Right hindlimb (tissue), 1 donor: ENCODE measurements around the gene DOK3.
"Not testable (repeated sequence)": the region's sequence is repeated elsewhere in the genome, so short reads cannot be mapped to it uniquely, and the experiment has no call there.

Experiments used
- DNase-seq: peaks from one replicate; pipeline ENCODE4 v3.0.0-alpha.2; 2018

DOK3 gene

GRCh38 chr5:177534433-177534832 is 24.8 kb upstream of the DOK3 start:
- DNase-seq = not testable (repeated sequence)

- DNase-seq = no peak
Observed at GRCh38 chr5:177531209-177531940, 21.7 kb upstream of the DOK3 start.

- peak; percentile 20 for DNase-seq
Observed at GRCh38 chr5:177530638-177531037, 21.0 kb upstream of the DOK3 start.

- DNase-seq = no peak
Observed at GRCh38 chr5:177529247-177530203, 19.9 kb upstream of the DOK3 start.

- DNase-seq = no peak
Observed at GRCh38 chr5:177528631-177529030, 19.0 kb upstream of the DOK3 start.

- no peak for DNase-seq
Observed at GRCh38 chr5:177527595-177527994, 18.0 kb upstream of the DOK3 start.

GRCh38 chr5:177526791-177527190 is 17.2 kb upstream of the DOK3 start:
- peak; percentile 2 for DNase-seq

- DNase-seq = peak; percentile 6
Observed at GRCh38 chr5:177526191-177526590, 16.6 kb upstream of the DOK3 start.

GRCh38 chr5:177524941-177525655 is 15.5 kb upstream of the DOK3 start:
- peak; percentile 12 for DNase-seq

- peak; percentile 12 for DNase-seq
Observed at GRCh38 chr5:177524539-177524900, 14.9 kb upstream of the DOK3 start.

GRCh38 chr5:177523711-177524538 is 14.3 kb upstream of the DOK3 start:
- DNase-seq = peak; percentile 16

GRCh38 chr5:177520916-177521513 is 11.4 kb upstream of the DOK3 start:
- peak; percentile 48 for DNase-seq

- no peak for DNase-seq
Observed at GRCh38 chr5:177520271-177520670, 10.6 kb upstream of the DOK3 start.

- DNase-seq = no peak
Observed at GRCh38 chr5:177519463-177520235, 10.0 kb upstream of the DOK3 start.

GRCh38 chr5:177516601-177517568 is 7.3 kb upstream of the DOK3 start, which contains the start of gene DDX41:
TSS of gene DDX41 (minus strand) at chr5:177516961. CDS start at chr5:177516945, 16 bp downstream.
- peak; percentile 99 for DNase-seq

- no peak for DNase-seq
Observed at GRCh38 chr5:177515580-177515979, 6.0 kb upstream of the DOK3 start.

- no peak for DNase-seq
Observed at GRCh38 chr5:177514541-177514940, 4.9 kb upstream of the DOK3 start.

- no peak for DNase-seq
Observed at GRCh38 chr5:177513500-177513899, 3.9 kb upstream of the DOK3 start.

GRCh38 chr5:177512736-177513380 is 3.2 kb upstream of the DOK3 start:
- no peak for DNase-seq
